ENCODE measurements around the gene GLI1.
"Not testable (repeated sequence)": the region's sequence is repeated elsewhere in the genome, so short reads cannot be mapped to it uniquely, and the experiment has no call there.

Gene GLI1

DNA sequence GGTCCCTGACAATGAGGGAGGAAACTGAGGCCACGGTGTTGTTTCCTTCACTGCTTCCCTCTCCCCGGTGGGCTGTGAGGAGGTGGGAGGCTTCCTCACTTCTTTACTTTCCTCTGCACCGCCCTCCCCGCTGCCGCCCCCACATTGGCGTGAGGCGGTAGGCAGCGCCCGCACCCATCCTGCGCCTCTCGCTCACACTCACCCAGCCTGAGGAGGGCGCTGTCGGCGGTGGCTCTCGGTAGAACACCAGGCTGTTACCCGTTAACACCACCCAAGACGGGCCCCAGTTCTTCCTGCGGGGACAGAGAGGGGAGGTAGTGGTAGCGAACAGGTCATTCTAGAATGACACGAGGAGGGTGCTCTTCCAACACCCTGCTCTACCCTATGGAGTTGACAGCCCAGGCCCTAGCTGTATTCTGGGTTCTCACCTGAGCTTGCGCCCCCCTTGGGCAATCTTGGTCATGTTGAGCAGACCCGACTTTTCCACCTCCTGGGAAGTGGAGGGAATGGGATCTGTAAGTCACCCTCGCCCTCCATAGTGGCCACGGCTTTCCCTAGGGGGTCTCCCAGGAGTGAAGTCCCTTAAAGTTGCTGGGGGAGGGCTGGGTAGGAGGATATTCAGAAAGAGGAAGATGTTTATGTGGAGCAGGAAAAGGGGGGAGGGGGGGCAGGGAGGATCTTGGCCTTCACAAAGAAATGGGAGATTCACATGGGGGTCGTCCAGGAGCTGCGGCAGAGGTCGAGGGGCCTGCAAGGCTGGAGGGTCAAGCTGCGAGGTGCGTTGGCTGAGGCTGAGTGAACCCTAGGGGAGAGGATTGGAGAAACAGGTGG lies 16.8 kb downstream of the GLI1 start:
- no peak for DNase-seq (ENCODE audit: low spot score)

DNA sequence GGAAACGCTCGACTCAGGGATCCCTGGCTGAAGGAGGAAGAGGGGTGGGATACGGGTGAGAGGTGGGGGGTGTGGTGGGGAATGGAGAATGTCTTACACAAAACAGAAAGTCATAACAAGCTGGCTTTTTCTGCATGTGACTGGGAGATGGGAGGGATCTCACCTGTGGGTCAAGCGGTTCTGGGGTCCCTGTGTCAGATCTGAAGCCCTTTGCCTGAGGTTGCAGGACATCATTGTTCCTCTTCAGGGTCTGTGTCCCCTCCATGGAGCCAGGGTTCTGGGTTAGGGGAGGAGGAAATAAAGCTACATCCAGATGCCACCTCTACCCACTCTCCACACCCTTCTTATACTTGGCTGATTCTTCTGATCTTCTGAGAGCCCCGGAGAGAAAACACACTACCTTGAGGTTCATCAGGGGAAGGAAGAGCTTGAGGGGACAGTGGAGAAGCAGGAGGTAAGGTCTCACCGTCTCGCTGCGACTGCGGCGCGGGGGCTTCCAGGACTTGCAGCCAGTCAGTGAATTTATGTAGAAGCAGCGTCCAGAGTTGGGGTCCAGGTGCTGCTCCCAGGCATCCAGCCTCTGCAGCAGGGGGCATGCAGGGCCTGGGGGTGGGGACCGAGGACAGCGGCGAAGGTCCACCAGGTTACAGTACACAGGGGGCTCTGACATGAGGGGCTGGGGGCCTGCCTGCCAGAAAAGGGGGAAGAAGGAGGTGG lies 17.6 kb downstream of the GLI1 start:
- no peak for DNase-seq (ENCODE audit: low spot score)

DNA sequence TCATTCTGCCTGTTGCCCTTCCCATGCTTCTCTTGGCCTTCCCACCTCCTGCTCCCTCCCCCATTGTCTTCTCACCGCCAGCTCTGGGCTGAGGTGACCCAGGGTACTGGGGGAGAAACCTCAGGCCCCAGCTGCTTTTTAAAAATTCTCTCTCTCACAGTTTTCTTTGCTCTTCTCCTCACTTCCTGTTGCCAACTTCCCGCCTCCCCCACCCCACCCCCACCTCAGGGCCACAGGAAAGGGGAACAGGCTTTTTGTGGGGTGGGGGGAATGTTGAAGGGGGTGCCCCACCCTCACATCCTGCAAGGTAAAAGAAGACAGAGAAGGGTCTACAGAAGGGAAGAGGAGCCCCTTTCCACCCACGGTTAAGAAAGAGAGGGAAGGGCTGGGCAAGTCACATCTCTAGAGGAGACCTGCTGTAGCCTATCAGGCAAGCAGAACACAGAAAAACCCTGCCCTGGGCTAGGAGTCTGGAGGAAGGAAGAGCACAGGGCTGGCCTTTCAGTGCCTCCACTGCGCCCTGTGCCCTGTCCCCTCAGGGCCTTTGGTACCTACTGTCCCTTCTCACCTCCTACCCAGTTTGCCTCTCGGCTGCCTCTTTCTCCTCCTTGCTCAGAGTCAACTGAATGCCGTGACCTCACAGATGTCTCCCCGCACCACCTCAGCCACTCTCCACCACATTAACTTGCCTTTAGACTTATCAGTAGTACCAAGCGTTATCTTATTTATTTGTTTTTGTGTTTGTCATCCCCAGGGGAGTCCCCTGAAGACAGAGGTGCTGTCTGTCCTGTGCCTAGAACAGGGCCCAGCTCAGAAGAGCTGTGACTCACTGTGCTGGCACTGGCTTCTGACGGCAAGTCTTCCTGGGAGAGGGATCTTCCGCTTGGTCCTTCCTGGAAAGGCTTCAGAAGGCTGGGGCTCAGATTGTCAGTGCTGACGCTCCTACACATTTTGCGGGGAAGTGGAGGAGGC lies 18.4 kb downstream of the GLI1 start:
- no peak for DNase-seq (ENCODE audit: low spot score)

DNA sequence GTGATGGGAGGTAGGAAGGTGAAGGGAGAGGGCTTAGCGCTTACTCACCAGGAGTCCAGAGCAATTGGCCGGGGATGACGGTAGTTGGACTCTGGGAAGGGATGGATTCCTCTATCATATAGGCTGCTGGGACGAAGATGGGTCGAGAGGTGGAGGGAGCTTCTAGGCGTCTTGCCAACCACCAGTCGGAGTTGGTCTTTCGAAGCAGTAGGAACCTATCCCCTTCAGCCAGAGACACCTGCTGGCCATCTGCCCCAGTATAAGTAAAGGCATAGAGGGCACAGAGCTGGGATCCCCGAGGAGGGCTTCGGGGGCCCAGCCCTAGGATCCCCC lies 19.4 kb downstream of the GLI1 start:
- no peak for DNase-seq (ENCODE audit: low spot score)

- DNase-seq (ENCODE audit: low spot score), result no peak
Observed at GRCh38 chr12:57479376-57480115, 20.0 kb downstream of the GLI1 start, which contains the start of gene ARHGAP9. ARHGAP9 (minus strand) TSS chr12:57479866; CDS start chr12:57479406, 460 bp downstream.

DNA sequence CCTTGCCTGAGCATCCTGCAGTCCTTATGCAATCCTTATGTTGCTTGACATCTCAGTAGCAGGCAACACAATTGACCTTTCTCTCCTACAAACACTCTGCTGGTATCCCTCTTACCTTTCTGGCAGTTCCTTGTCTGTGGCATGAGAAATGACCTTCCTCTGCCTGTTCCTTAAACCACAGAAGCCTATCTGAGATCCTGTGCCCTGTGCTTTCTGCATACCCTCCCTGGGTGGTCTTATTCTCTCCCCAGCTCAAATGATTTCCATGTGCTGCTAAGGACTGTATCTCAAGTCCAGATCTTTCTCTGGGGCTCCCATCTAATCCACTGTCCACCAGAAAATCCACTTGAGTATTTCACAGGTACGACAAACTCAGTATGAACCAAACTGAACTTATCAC lies 22.1 kb downstream of the GLI1 start:
- no peak for DNase-seq (ENCODE audit: low spot score)

DNA sequence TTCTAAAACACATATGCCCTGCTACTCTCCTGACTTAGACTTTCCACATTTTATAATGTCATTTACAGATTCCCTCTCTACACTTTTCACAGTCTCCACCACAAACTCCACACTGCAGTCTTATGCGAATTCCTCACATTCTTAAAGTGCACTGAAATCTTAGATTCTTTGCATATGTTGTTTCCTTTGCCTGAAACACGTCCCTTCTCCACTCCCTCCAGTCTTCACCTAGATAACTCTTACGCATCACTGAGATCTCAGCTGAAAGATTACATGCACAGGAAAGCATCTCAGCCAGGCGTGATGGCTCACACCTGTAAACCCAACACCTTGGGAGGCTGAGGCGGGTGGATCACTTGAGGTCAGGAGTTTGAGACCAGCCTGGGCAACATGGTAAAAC lies 23.9 kb downstream of the GLI1 start:
- DNase-seq (ENCODE audit: low spot score), result no peak

- DNase-seq (ENCODE audit: low spot score), result no peak
Observed at GRCh38 chr12:57485695-57486094, 26.1 kb downstream of the GLI1 start.

- DNase-seq (ENCODE audit: low spot score), result no peak
Observed at GRCh38 chr12:57487055-57487596, 27.5 kb downstream of the GLI1 start.

DNA sequence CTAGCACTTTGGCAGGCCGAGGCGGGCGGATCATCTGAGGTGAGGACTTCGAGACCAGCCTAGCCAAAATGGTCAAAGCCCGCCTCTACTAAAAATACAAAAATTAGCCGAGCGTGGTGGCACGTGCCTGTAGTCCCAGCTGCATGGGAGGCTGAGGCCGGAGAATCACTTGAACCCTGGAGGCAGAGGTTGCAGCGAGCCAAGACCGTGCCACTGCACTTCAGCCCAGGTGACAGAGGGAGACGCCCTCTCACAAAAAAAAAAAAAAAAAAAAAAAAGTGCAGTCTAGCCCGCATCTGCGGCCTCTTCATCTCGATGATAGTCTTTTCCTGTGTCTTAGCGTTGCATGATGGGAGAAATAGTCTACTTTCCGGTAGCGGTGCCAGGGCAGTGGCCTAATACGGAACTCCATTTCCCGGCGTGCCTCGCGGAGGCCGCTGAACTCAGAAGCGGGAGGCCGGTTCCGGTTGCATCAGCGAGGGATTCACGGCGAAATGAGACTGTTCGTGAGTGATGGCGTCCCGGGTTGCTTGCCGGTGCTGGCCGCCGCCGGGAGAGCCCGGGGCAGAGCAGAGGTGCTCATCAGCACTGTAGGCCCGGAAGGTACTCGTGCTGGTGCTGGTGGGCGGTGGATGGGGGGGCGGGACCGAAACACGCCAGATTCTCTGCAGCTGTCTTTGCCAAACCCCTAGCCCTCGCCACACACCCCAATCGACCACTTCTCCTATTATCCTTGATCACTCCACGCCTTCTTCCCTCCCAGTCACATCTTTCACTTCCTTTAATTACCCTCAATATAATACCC lies 28.2 kb downstream of the GLI1 start, which contains the start of gene MARS1:
Gene MARS1 (plus strand): TSS at position 472 of the 805 bp plus-strand sequence. CDS start 23 bp downstream, at position 495.
- DNase-seq (ENCODE audit: low spot score), result peak; percentile 96

DNA sequence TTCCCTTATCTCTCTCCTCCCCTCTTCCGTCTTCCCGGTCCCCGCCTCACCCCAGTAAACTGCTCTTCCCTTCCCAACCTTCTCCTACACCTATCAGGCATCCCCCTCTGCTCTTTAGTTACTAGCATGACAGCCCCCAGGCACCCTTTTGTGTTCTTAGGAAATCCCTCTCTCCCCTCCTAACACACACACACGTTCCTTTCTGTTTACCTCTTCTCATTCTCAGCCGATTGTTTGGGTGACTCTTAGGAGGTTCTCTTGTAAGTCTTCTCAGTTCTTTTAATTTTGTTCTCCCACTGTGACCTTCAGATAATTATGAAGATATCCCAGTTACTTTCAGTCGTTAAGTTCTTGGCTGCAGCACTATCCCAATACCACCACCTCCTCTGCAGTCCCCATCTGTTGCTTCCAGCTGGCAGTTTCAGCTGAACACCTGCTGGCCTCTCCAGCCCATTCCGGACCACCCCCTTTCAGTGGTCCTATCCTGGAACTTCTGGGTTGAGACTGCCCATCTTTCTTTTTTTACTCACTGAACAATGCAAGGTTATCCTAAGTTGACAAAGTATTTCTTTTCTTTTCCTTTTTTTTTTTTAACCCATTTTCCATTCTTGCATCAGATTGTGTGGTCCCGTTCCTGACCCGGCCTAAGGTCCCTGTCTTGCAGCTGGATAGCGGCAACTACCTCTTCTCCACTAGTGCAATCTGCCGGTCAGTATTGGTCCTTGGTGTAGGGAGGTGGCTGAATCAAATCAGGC lies 29.0 kb downstream of the GLI1 start:
- no peak for DNase-seq (ENCODE audit: low spot score)

GRCh38 chr12:57489157-57489641 lies 29.6 kb downstream of the GLI1 start:
- no peak for DNase-seq (ENCODE audit: low spot score)

- no peak for DNase-seq (ENCODE audit: low spot score)
Observed at GRCh38 chr12:57490126-57490525, 30.5 kb downstream of the GLI1 start.

DNA sequence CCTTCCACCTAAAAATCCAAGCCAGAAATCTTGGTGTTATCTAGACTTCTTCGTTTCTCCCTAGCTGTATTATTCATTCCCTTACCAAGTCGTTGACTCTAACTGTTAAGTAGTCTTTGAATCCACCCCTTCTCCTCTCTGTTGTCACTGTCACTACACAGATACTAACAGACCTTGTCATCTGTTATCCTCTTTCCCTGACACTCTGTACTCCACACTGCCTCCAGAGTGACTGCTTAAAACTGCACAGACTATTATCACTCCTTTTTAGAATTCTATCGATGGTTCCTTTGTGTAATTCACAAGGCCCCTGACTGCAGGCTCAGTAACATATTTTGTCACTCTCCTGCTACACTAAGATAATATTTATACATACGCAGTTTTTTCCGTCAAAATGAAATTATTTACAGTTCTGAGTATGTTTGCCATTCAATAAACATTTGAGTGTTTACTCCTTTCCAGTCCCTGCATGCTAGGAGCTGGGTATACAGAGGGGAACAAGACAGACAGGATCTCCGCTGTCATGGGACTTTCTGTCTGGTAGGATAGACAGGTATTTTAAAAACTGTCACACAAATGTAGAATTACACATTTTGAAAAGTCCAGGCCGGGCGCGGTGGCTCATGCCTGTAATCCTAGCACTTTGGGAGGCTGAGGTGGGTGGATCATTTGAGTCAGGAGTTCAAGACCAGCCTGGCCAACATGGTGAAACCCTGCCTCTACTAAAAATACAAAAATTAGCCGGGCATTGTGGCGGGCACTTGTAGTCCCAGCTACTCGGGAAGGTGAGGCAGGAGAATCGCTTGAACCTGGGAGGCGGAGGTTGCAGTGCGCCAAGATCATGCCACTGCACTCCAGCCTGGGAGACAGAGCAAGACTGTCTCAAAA lies 32.1 kb downstream of the GLI1 start:
- no peak for DNase-seq (ENCODE audit: low spot score)

GRCh38 chr12:57495051-57495701 lies 35.6 kb downstream of the GLI1 start:
- DNase-seq (ENCODE audit: low spot score), result not testable (repeated sequence)

DNA sequence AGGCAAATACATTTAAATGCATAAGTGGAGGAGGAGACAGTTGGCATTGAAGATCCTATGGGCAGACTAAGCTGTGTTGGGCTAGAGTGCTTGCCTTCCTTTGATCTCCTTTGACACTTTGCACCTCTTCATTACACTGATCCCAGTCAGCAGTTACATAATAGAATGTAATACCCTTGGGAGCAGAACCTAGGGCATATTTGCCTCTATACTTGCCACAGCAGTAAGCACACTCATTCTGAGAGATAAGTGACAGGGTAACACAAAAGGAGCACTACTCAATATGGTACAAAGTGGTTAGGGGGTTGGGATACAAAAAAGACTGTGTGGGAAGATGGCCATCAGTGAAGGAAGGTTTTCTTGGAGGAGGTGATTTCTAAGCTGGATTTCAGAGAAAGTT lies 37.2 kb downstream of the GLI1 start:
- no peak for DNase-seq (ENCODE audit: low spot score)

DNA sequence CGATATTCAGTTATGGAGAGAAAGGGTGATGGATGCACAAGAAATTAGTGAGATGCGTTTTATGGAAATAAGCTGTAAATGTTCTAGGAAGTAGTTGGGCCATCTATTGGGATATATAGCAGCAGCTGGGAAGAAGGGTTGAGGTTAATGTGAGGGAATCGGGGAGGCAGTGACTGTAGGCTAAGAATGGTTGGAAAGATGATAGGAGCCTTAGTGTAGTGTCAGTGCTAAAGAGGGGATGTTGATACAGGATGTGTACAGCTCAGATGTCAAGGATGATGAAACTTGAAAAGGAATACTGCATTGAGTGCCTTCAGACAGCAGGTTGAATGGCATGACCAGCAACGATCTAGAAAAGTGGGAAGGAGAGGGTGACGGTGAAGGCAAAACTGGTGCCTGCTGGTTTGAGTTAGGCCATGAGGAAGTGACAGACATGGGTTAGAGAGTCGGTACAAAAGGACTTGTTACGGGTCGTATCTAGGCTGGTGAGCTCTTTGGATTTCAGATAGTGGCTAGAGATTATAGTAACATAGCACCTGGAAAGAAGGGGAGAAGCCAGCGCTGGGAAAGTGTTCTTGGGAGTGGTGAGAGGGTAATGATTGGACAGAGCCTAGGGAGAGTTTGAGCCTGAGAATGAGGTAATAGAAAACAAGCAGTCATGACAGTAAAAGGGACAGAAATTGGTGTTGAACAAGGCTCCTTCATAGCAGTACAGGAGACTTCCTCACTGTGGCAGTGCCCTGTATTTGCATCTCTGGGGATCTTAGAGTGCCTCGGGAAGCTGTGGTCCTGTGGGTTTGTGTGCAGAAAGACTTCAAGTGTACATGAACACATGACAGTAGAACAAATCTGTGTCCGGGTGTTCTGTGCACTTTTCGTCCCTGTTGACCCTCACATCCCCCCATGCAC lies 37.9 kb downstream of the GLI1 start:
- DNase-seq (ENCODE audit: low spot score), result no peak

All from putamen (tissue), 1 donor.